HG03159 (cell line): ENCODE data around the gene LPCAT3.

Source experiments
- ATAC-seq: cut with Tn5 transposase; IDR thresholded peaks from one replicate; pipeline ENCODE4 v1.9.1; 2021; ENCODE audit warnings: mild to moderate bottlenecking, moderate library complexity; ENCODE audit not compliant: unreplicated experiment

LPCAT3 gene

GRCh38 chr12:6954316-6955107, 63.8 kb downstream of the LPCAT3 start:
- ATAC-seq: no peak

DNA sequence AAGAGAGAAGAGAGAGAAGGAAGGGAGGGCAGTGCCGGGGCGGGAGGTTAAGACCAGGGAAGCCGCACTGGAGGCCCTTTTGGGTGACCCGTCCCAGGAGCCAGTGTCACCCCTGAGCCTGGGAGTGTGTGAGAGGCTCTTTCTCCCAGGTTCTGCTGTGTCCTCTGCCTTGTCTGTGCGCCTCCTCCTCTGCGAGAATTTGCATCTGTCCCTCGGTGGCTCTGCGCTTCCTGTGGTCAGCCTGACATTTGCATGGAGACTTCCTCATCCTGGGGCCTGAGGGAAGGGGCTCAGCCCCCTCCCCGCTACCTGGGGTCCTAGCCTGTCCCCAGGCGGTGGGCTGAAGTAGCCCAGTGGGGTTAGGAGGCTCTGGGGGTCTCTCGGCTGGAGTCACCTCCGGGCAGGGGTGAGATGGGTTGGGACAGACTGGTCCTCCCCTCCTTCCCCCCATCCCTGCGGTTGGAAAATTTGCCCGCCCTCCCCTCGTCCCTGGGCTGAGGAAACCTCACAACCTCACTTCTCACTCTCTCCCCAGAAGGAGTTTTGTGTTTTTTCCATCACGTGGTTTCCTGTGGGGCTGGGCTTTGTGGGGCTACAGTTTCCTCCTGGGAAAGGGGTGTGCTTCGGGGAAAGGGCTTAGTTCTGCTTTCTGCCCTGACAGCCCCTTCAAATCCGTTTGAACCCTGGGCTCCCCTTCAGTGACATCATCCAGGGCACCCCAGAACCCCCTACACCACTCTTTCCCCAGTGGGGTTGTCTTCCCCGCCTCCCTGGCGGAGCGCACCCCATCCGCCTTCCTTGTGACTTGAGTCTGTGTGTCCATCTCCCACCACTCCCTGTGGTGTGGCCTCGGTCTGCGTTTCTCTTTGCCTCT, 64.6 kb downstream of the LPCAT3 start:
- ATAC-seq: peak; percentile 45

GRCh38 chr12:6952863-6953441, 65.3 kb downstream of the LPCAT3 start:
- no peak for ATAC-seq

DNA sequence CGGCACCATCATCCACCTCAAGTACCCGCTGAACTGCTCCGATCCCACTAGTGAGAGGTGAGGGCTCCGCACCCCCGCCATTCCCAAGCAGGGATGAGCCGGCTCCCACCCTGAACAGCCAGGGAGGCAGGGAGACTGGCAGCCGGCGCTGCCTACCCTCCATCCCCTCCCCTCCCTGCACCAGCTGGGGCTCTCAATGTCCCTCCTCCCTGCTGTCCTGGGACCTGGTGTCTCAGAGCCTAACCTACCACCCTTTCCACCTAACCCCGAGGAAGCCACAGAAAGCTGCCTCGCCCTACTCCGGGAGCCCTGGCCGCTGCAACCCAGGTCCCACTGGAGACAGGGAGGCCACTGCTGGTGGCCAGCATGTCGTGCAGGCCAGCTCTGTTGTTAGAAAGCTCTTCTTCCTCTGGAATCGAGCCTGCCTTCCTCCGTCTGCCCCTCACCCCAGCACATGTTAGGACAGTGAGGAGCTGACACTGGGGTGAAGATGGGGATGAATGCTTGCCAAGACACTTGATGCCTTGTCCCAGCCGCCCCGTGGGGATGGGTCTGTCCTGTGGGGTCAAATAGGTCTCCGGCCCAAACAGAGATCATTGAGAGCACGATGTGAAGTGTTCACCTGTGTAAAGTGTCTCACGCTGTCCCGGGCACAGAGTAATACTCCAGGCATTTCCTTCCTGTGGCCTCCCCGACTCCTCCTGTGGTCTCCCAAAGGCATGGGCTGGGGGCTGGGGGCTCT, 66.0 kb downstream of the LPCAT3 start:
- ATAC-seq: no peak

DNA sequence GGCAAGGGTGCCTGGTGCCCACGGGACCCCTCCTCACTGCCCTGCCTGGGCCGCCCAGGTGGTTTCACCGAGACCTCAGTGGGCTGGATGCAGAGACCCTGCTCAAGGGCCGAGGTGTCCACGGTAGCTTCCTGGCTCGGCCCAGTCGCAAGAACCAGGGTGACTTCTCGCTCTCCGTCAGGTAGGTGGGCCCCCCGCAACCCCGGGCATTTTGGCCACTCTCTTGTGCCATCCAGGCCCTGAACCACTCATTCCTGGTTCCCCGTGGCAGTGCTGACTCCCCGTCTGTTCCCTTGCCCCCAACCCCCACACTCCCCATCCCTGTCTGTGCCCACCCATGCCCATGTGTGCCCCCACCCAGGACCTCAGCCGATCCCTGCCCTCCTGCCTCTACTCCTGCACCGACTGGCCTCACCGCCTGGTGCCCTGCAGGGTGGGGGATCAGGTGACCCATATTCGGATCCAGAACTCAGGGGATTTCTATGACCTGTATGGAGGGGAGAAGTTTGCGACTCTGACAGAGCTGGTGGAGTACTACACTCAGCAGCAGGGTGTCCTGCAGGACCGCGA, 66.6 kb downstream of the LPCAT3 start:
- ATAC-seq: no peak

GRCh38 chr12:6950811-6951540, 67.3 kb downstream of the LPCAT3 start, which contains the start of gene PTPN6:
TSS of gene PTPN6 (plus strand) at chr12:6951356. CDS start at chr12:6951513, 157 bp downstream.
- ATAC-seq: no peak

DNA sequence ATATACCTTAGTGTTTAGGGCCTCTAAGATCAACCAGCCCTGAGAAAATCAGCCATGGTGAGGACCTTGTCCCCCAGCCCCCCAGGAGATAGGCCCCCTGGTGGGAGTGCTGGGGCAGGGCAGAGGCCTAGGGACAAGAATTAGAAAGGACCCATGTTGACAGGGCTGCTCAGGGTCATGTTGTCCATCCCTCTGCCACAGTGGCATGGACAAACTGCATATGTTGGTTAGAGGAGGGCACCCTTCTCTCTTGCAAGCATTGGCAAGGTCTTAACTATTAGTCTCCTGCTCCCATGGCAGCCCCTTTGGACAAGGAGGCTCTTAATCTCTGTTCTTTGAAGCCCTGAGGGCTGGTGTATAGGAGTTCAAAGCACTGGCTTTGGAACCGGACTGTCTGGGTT, 67.9 kb downstream of the LPCAT3 start:
- no peak for ATAC-seq

DNA sequence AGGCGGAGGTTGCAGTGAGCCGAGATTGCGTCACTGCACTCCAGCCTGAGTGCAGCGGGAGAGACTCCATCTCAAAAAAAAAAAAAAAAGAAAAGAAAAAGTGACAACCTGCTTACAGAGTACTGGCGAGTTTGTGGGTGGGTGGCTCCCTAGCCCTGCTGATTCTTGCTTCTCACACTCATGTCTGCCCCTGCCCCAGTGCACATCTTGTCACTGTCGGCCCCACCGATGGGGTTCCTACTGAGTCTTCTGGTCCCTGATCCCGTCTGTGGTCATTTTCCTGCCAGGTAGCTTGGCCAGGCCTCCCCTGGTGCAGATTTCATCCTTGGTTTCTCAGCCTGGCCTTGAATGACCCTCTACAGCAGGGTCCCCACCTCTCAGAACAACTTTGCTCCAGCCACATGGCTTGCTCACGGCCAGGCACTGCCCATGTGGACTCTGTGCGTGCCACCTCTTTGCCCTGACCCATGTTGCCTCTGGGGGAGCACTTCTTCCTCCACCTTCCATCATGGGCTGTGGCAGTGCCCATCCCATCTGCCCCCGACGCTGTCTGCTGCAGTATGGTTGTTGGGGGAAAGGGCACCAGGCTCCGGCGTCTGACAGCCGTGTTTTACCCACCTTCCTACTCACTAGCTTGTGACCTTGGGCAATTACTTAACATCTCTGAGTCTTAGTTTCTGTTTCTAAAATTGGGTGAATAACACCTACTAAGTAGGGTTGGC, 69.2 kb downstream of the LPCAT3 start:
- no peak for ATAC-seq

DNA sequence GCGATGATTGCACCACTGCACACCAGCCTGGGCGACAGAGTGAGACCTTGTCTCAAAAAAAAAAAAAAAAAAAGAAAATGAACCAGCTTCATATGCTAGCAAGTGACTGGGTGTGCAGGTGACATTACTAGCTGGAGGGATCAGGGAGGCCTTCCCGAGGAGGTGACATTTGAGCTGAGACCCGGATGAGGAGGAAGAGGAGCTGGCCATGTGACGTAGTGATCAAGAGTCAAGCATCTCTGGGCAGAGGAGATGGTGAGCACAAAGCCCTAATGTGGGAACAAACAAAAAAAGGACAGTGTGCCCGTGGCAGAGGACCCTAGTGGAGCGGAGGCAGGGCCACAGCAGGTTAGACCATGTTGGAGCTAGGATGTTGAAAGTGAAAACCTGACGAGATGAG, 70.7 kb downstream of the LPCAT3 start:
- no peak for ATAC-seq

DNA sequence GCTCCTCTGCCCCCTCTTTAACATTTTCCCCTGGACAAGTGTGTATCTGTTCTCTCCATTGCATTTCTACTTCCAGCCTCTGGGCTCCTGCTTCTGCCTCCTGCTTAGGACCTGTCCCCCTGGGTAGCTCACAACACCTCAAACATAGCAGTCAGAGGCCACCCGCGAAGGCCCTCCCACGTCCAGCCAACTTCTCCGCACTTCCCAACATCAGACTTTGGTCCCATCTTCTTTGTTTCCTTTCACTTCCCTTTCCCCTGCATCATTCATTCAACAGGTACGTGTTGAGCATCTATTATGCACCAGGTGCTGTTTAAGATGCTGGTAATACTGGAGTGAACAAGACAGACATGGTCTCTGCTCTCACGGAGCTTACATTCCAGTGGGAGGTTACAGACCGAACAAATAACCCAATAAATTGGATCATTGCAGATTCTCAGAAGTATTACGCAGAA, 71.3 kb downstream of the LPCAT3 start:
- ATAC-seq: no peak

GRCh38 chr12:6946033-6946919, 72.0 kb downstream of the LPCAT3 start:
- no peak for ATAC-seq

GRCh38 chr12:6945613-6946012, 72.7 kb downstream of the LPCAT3 start:
- no peak for ATAC-seq

DNA sequence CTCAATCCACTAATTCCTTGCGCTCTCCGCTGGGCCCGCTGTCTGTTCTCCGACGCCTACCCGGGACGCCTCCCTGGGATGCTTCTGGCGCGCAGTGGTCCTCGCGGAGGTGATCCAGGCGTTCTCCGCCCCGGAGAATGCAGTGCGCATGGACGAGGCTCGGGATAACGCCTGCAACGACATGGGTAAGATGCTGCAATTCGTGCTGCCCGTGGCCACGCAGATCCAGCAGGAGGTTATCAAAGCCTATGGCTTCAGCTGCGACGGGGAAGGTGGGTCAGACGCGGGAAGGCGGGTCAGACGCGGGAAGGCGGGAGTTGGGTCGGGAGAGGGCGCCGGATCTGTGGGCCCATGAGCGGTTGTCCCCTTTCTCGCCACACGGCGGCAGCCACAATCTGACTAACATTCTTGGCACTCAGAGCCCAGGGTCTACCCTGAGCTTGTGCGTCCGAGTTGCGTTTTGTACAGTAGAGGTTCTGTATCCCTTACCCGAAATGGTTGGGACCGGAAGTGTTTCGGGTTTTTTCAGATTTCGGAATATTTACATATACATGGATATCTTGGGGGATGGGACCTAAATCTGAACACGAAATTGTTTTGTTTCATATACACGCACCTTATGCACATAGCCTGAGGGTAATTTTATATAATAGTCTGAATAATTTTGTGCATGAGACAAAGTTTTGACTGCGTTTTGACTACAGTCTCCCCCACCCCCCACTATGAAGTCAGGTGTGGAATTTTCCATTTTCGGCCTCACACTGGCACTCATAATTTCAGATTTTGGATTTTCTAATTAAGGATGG, 73.7 kb downstream of the LPCAT3 start:
- ATAC-seq: peak; percentile 42

DNA sequence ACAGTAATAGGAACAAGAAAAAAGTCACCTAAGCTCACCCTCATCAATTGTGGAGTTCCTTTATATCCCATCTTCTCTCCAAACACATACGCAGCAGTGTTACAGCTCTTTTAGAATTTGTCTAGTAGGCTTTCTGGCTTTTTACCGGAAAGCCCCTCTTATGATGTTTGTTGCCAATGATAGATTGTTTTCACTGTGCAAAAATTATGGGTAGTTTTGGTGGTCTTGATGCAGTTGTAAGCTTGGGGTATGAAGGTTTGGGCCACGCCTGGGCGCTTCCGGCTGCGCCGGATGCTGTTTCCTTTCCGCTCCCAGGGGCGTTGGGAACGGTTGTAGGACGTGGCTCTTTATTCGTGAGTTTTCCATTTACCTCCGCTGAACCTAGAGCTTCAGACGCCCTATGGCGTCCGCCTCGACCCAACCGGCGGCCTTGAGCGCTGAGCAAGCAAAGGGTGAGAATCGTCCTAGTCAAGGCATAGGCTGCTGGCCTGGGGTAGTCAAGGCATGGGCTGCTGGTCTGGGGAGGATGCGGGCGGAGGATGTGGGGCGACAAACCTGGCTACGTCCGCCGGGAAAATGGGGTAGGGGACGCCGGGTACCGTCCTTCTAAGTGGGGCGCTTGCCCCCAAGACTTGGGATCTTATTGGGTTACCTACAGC, 74.4 kb downstream of the LPCAT3 start, which contains the start of the genes C12orf57 and RNU7-1:
TSS of gene C12orf57 (plus strand) at position 301 of the 659 bp plus-strand sequence. CDS start at position 401, 100 bp downstream.
TSS of gene RNU7-1 (plus strand) at position 95 of the 659 bp plus-strand sequence.
- ATAC-seq: peak; percentile 33

- ATAC-seq: peak; percentile 27
Measured at GRCh38 chr12:6943389-6943721, 74.9 kb downstream of the LPCAT3 start.

GRCh38 chr12:6942331-6942665, 76.0 kb downstream of the LPCAT3 start:
- ATAC-seq: no peak

DNA sequence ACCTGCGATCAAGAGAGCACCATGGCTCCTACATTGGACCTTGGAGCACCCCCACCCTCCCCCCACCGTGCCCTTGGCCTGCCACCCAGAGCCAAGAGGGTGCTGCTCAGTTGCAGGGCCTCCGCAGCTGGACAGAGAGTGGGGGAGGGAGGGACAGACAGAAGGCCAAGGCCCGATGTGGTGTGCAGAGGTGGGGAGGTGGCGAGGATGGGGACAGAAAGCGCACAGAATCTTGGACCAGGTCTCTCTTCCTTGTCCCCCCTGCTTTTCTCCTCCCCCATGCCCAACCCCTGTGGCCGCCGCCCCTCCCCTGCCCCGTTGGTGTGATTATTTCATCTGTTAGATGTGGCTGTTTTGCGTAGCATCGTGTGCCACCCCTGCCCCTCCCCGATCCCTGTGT, 76.5 kb downstream of the LPCAT3 start:
- no peak for ATAC-seq
